Spinal cord (tissue), 10 donors: Measurements from ENCODE around the gene CDYL. TPM values are rescaled to one million over a fixed set of nuclear protein-coding genes. Genes with fewer than 3 reads are reported as not detected.

ENCODE experiments used
- DNase-seq, 6 donors: peaks; one replicate each; pipeline versions ENCODE4 v3.0.0 to v3.0.0-alpha.2; 2013 to 2015; ENCODE audit warnings: low spot score in 6 of 6, low read depth in 4 of 6
- H3K27ac ChIP-seq: one replicate; pipeline ENCODE4 v1.5.1; 2013; ENCODE audit warnings: low read depth, low read length, control low read depth
- H3K27me3 ChIP-seq: one replicate; pipeline ENCODE4 v1.6.1; 2013; ENCODE audit warnings: low read length; ENCODE audit not compliant: control insufficient read depth, insufficient read depth
- H3K36me3 ChIP-seq: one replicate; pipeline ENCODE4 v1.6.1; 2013; ENCODE audit warnings: low read length; ENCODE audit not compliant: control insufficient read depth, insufficient read depth
- H3K4me1 ChIP-seq: one replicate; pipeline ENCODE4 v1.6.1; 2013; ENCODE audit warnings: low read length; ENCODE audit not compliant: control insufficient read depth, insufficient read depth
- H3K4me3 ChIP-seq: one replicate; pipeline ENCODE4 v1.5.1; 2013; ENCODE audit warnings: low read depth, low read length, control low read depth
- H3K9me3 ChIP-seq: one replicate; pipeline ENCODE4 v1.6.1; 2013; ENCODE audit warnings: low read length; ENCODE audit not compliant: control insufficient read depth, insufficient read depth
- WGBS: methylation state at CpG from one replicate; pipeline ENCODE4 v1.1.5; 2013; ENCODE audit warnings: missing lambda C conversion rate; ENCODE audit not compliant: insufficient coverage; 5-methylcytosine and 5-hydroxymethylcytosine counted together
- polyA plus RNA-seq, 2 donors: library from polyadenylated mRNA; unstranded; fragments of 120-200 nt; gene quantifications; one replicate each; pipeline ENCODE4 v1.2.1, GENCODE V29; 2013; ENCODE audit not compliant: insufficient read length in 2 of 2
- total RNA-seq, 2 donors: library from RNA; depleted of rRNA in 1 of 2; stranded (reverse); fragments of 120-200 nt in 1 of 2; fragments of >200 nt in 1 of 2; gene quantifications; one replicate each; pipeline versions ENCODE4 v1.2.3 to v1.2.4, GENCODE V29; 2013 to 2014
- donor health status: healthy.

Gene CDYL
- total and polyA plus RNA-seq, 4 donors: 15.4 to 51.7 (median 28.9) TPM

DNA sequence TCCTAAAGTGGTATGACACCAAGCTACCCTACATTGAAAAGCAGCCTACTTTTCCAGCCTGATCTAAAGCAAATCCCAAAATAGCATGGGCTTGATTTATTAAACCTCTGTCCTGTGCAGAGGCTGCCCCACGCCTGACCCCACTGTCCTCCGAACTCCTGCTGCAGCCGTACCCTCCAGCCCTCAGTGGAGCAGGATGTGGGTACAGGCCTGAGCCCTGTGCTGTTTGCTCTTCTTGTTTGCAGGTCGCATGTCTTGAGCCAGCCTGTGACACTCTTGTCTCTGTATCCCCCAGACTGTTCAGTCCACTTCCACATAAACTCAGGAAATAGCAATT is 166.4 kb downstream of the CDYL start:
- H3K4me3 ChIP-seq: no peak overlapping the region
- no peak for DNase-seq
- H3K9me3 ChIP-seq: no peaks in the 10 kb centered on the region
- H3K27me3 ChIP-seq: no peaks in the 10 kb centered on the region
- peaks cover 28% of the 10 kb centered on the region for H3K36me3 ChIP-seq
- WGBS: 92% methylated on average over 4 of the region's 4 CpGs
- peaks cover 9% of the 10 kb centered on the region for H3K4me1 ChIP-seq
- H3K27ac ChIP-seq: no peak overlapping the region

DNA sequence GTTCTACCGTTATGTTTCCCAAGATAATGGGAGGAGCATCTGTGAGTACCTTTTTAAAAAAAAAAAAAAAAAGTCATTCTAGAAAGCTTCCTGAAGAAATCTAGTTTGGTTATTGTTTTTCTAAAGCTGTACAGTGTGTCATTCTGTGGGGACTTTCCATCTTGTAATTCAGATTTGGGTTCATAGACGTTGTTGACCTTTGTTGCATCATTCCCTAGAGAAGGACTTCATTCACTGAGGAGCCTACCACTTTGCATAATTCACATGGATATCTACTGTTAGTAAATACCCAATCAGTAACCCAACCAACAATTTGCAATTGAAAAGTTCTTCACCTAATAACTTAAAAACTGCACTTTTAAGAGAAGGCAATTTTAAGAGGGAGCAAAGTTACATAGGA is 167.5 kb downstream of the CDYL start:
- no peaks in the 10 kb centered on the region for H3K9me3 ChIP-seq
- DNase-seq: no peak
- H3K27ac ChIP-seq: no peak overlapping the region
- peaks cover 9% of the 10 kb centered on the region for H3K4me1 ChIP-seq
- WGBS: no CpG with 5 or more reads among the region's 2 CpGs
- H3K4me3 ChIP-seq: no peak overlapping the region
- peaks cover 31% of the 10 kb centered on the region for H3K36me3 ChIP-seq
- H3K27me3 ChIP-seq: no peaks in the 10 kb centered on the region

- no peaks in the 10 kb centered on the region for H3K27me3 ChIP-seq
- peaks cover 9% of the 10 kb centered on the region for H3K4me1 ChIP-seq
- peaks cover 35% of the 10 kb centered on the region for H3K36me3 ChIP-seq
- 95% methylated on average over 8 of the region's 8 CpGs for WGBS
- no peak overlapping the region for H3K27ac ChIP-seq
- H3K9me3 ChIP-seq: no peaks in the 10 kb centered on the region
- no peak overlapping the region for H3K4me3 ChIP-seq
- DNase-seq: no peak
Measured at GRCh38 chr6:4944325-4944724, 168.1 kb downstream of the CDYL start.

- 92% methylated on average over 11 of the region's 11 CpGs for WGBS
- DNase-seq: no peak
- Histone ChIP-seq H3K4me3 (no peak overlapping the region), H3K4me1 (no peaks in the 10 kb centered on the region), H3K27me3 (no peaks in the 10 kb centered on the region), H3K36me3 (peaks cover 44% of the 10 kb centered on the region), H3K9me3 (no peaks in the 10 kb centered on the region), H3K27ac (no peak overlapping the region)
Measured at GRCh38 chr6:4946521-4946920, 170.3 kb downstream of the CDYL start.

DNA sequence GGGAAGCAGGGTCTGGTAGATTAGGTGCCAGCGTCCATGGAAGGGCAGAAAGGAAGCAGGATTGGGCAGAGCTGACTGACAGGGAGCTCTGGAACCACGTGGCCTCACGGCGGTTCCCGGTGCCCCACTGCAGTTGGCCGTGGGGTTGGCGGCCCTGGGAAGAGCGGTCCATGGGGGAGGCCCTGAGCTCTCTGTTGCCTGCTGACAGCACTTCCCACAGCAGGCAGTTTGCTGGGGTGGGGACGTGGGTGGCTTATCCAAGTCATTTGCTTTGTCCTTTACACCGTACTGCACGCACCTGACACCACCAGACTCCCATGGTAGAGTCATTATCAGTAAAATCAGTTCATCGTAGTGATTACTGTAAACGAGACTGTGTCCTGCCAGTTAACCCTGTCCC is 171.5 kb downstream of the CDYL start:
- 86% methylated on average over 11 of the region's 13 CpGs for WGBS
- no peak for DNase-seq
- H3K36me3 ChIP-seq: peaks cover 49% of the 10 kb centered on the region

GRCh38 chr6:4948781-4949450 is 172.7 kb downstream of the CDYL start:
- H3K27me3 ChIP-seq: no peaks in the 10 kb centered on the region
- no peak for DNase-seq
- H3K4me3 ChIP-seq: no peak overlapping the region
- peaks cover 59% of the 10 kb centered on the region for H3K36me3 ChIP-seq
- H3K4me1 ChIP-seq: no peaks in the 10 kb centered on the region
- 57% methylated on average over 12 of the region's 15 CpGs for WGBS
- no peak overlapping the region for H3K27ac ChIP-seq
- no peaks in the 10 kb centered on the region for H3K9me3 ChIP-seq

More for the DNA sequence above, 171.5 kb downstream of the CDYL start:
- H3K4me3 ChIP-seq: no peak overlapping the region
- no peaks in the 10 kb centered on the region for H3K27me3 ChIP-seq
- H3K27ac ChIP-seq: no peak overlapping the region
- H3K9me3 ChIP-seq: no peaks in the 10 kb centered on the region
- no peaks in the 10 kb centered on the region for H3K4me1 ChIP-seq

DNA sequence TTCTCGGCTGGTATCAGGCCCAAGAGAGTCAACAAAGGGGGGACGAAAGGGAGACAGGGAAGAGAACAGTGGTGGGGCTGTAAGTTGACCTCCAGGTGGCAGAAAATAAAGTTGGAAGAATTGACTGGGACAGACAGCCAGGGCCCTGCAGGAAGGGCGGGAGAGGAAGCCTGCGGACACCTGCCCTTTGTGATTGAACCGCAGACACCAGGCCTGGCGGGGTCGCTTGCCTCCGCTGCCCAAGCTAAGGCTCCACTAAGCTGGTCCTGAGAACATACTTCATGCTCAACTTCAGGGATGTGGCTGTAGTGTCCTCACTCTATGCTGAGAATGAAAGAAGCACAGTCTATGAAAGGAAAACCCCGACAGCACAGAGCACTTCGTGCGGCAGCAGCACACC is 173.9 kb downstream of the CDYL start:
- no peaks in the 10 kb centered on the region for H3K4me1 ChIP-seq

DNA sequence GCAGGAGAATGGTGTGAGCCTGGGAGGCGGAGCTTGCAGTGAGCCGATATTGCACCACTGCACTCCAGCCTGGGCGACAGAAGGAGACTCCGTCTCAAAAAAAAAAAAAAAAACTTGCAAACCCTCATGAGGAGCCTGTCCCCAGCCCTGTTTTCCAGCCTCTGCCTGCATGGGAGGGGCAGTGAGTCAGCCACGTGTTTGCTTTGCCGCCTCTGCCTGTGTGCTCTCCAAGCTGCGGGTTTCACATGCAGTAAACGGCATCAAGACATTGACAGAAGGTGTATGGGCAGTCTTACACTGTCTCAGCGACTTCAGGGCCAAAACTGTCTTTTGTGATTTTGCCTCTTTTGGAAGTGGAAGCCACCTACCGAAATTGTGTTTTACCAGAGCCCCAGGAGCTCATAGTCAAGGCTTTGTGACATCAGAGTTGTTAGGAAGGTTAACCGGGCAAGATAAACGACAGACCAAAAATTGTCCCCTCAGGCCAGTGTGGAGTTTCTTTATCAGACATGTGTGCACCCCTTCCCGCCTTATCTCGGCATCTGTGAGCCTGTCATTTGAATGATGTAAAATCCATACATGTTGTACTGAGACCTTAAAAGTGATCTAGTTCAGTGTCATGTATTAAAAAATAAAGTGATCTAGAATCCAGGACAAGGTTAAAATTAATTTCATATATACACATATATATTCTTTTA is 174.8 kb downstream of the CDYL start:
- 93% methylated on average over 10 of the region's 14 CpGs for WGBS
- peaks cover 47% of the 10 kb centered on the region for H3K36me3 ChIP-seq
- no peak for DNase-seq

More for the DNA sequence above, 173.9 kb downstream of the CDYL start:
- peaks cover 56% of the 10 kb centered on the region for H3K36me3 ChIP-seq
- 94% methylated on average over 11 of the region's 11 CpGs for WGBS
- no peak for DNase-seq
- H3K27ac ChIP-seq: no peak overlapping the region
- no peaks in the 10 kb centered on the region for H3K9me3 ChIP-seq
- H3K27me3 ChIP-seq: no peaks in the 10 kb centered on the region
- no peak overlapping the region for H3K4me3 ChIP-seq

GRCh38 chr6:4953440-4953839 is 177.2 kb downstream of the CDYL start:
- no peaks in the 10 kb centered on the region for H3K4me1 ChIP-seq
- no peak overlapping the region for H3K4me3 ChIP-seq
- no peak overlapping the region for H3K27ac ChIP-seq
- peaks cover 28% of the 10 kb centered on the region for H3K36me3 ChIP-seq
- WGBS: 96% methylated on average over 11 of the region's 12 CpGs
- no peaks in the 10 kb centered on the region for H3K9me3 ChIP-seq
- no peak for DNase-seq
- H3K27me3 ChIP-seq: no peaks in the 10 kb centered on the region

More for the DNA sequence above, 174.8 kb downstream of the CDYL start:
- Histone ChIP-seq H3K27ac (no peak overlapping the region), H3K27me3 (no peaks in the 10 kb centered on the region), H3K4me1 (no peaks in the 10 kb centered on the region), H3K4me3 (no peak overlapping the region), H3K9me3 (no peaks in the 10 kb centered on the region)

DNA sequence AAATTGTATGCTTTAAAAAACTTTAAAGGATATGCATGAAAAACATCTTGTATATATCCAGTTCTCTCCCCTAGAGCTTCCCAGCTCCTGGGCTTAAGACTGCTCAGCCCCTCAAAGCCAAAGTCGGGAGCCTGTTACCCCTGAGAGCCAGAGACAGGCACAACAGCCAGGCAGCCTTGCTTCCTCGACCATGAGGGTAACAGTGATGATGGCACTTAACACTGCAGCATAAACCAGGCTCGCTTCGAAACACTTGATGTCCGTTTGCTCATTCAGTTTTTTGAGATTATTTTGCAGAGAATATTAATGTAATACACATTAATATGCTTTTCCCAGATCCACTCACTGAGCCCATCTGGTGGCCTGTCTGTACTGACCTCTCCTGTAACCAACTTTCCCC is 180.4 kb downstream of the CDYL start:
- peaks cover 16% of the 10 kb centered on the region for H3K36me3 ChIP-seq
- H3K9me3 ChIP-seq: no peaks in the 10 kb centered on the region
- WGBS: 83% methylated on average over 2 of the region's 5 CpGs
- H3K27ac ChIP-seq: no peak overlapping the region
- no peak for DNase-seq
- H3K4me3 ChIP-seq: no peak overlapping the region
- H3K4me1 ChIP-seq: no peaks in the 10 kb centered on the region
- H3K27me3 ChIP-seq: no peaks in the 10 kb centered on the region
